GM12878 (cell line): ENCODE data around the gene CELSR1. TPM values are rescaled to one million over a fixed set of nuclear protein-coding genes. Genes with fewer than 3 reads are reported as not detected.

Source experiments
- CBFB ChIP-seq: IDR thresholded peaks from 2 replicates; pipeline ENCODE4 v1.6.1; 2016; ENCODE audit warnings: antibody characterized with exemption, low read depth
- DPF2 ChIP-seq: fragments of 450-650 bp; IDR thresholded peaks from 2 replicates; pipeline ENCODE4 v1.6.1; 2017; ENCODE audit warnings: mild to moderate bottlenecking
- EED ChIP-seq: sonication (generic); IDR thresholded peaks from 2 replicates; pipeline ENCODE4 v1.6.1; 2016; ENCODE audit warnings: antibody characterized with exemption, low read depth
- MTA2 ChIP-seq: fragments of 450-650 bp; IDR thresholded peaks from 2 replicates; pipeline ENCODE4 v1.6.1; 2016; ENCODE audit warnings: low read depth, mild to moderate bottlenecking, moderate library complexity
- NRF1 ChIP-seq: conservative IDR thresholded peaks from 2 replicates; pipeline ENCODE4 v1.6.1; 2011; ENCODE audit warnings: mild to moderate bottlenecking, low read depth, low read length, improper control_type of control experiment
- REST ChIP-seq: IDR thresholded peaks from 2 replicates; pipeline ENCODE4 v1.6.1; 2012; ENCODE audit warnings: mild to moderate bottlenecking, low read depth, low read length
- SREBF1 ChIP-seq: IDR thresholded peaks from 2 replicates; pipeline ENCODE4 v1.6.1; 2012; ENCODE audit warnings: mild to moderate bottlenecking, low read length
- SREBF2 ChIP-seq: IDR thresholded peaks from 2 replicates; pipeline ENCODE4 v1.6.1; 2012; ENCODE audit warnings: mild to moderate bottlenecking, low read length
- USF1 ChIP-seq: IDR thresholded peaks from 2 replicates; pipeline ENCODE4 v1.6.1; 2011; ENCODE audit warnings: borderline replicate concordance, low read depth, mild to moderate bottlenecking, moderate library complexity, mixed read lengths, low read length; ENCODE audit not compliant: insufficient read depth; ENCODE audit errors: extremely low read length
- ZBTB4 ChIP-seq: fragments of 450-650 bp; formaldehyde crosslinking; IDR thresholded peaks from 2 replicates; pipeline ENCODE4 v1.4.0; 2022; ENCODE audit warnings: mild to moderate bottlenecking, moderate library complexity
- ZNF207 ChIP-seq: fragments of 450-650 bp; IDR thresholded peaks from 2 replicates; pipeline ENCODE4 v1.6.1; 2014; ENCODE audit warnings: antibody characterized with exemption, mild to moderate bottlenecking, borderline replicate concordance
- ZSCAN29 ChIP-seq: fragments of 450-650 bp; IDR thresholded peaks from 2 replicates; pipeline ENCODE4 v1.6.1; 2017; ENCODE audit warnings: mild to moderate bottlenecking, moderate library complexity
- polyA plus RNA-seq, 11 experiments: library from polyadenylated mRNA; depleted of rRNA in 4 of 11; unstranded in 6 of 11; stranded (reverse) in 5 of 11; fragments of >200 nt; fragmentation: Nextera tagmentation in 4 of 11; fragmentation: Illumina TruSeq in 1 of 11; extraction: Ambion mirVana in 4 of 11; extraction: Trizol in 1 of 11; gene quantifications; 1 replicate in 1 of 11; 2 replicates in 10 of 11; pipeline versions ENCODE4 v1.2.1 to v1.2.3, GENCODE V29; 2011 to 2016; ENCODE audit warnings: inconsistent platforms in 2 of 11, missing spikeins in 2 of 11, low read depth in 1 of 11
- total RNA-seq, 4 experiments: library from RNA; depleted of rRNA in 3 of 4; stranded (reverse); fragments of >200 nt in 3 of 4; fragmentation: Illumina TruSeq in 1 of 4; extraction: Trizol in 1 of 4; gene quantifications; 2 replicates each; pipeline versions ENCODE4 v1.2.1 to v1.2.3, GENCODE V29; 2013 to 2021

The CELSR1 gene
- total and polyA plus RNA-seq, 10 of the 15 experiments (the other 5 are each of a cell fraction or from before 2014, with no cell fraction given) = 0.05 to 1.7 (median 0.35) TPM; not detected in 2

GRCh38 chr22:46409631-46410210 lies 127.7 kb downstream of the CELSR1 start (continued):
- TF ChIP-seq REST = no peak
- no peak for TF ChIP-seq SREBF2
- no peak for TF ChIP-seq USF1
- no peak for TF ChIP-seq DPF2
- TF ChIP-seq CBFB = no peak
- TF ChIP-seq ZSCAN29 = no peak
- no peak for TF ChIP-seq NRF1
- TF ChIP-seq MTA2 = no peak
- no peak for TF ChIP-seq ZBTB4 (CRISPR knock-in tag)
- TF ChIP-seq SREBF1 = no peak
- no peak for TF ChIP-seq EED
- no peak for TF ChIP-seq ZNF207
